RWPE1 (cell line): Measurements from ENCODE around the gene ZNF420.
"Not testable (repeated sequence)": the region's sequence is repeated elsewhere in the genome, so short reads cannot be mapped to it uniquely, and the experiment has no call there.

Experiments used
- CTCF ChIA-PET: fragments of 350-600 bp; sonication (Branson Sonifier 250); formaldehyde crosslinking; extraction: SDS; loops from one replicate; lab custom pipeline; 2021; lab: Yijun Ruan, JAX
- POLR2A ChIA-PET: fragments of 400-600 bp; formaldehyde crosslinking; extraction: SDS; loops from one replicate; lab custom pipeline; 2020; ENCODE audit warnings: antibody characterized with exemption; ENCODE audit not compliant: low non-redundant PET; lab: Yijun Ruan, JAX
- DNase-seq: peaks from one replicate; pipeline ENCODE4 v3.0.0; 2012; ENCODE audit warnings: low spot score
- H3K27ac ChIP-seq: fragments of 450-650 bp; 2 replicates; pipeline ENCODE4 v1.5.1; 2017
- TF ChIP-seq, protein P1 (sequence below): fragments of 450-650 bp; conservative IDR thresholded peaks from 2 replicates; pipeline ENCODE4 v1.5.1; 2017; ENCODE audit warnings: low read depth, mild to moderate bottlenecking

The ZNF420 gene

DNA sequence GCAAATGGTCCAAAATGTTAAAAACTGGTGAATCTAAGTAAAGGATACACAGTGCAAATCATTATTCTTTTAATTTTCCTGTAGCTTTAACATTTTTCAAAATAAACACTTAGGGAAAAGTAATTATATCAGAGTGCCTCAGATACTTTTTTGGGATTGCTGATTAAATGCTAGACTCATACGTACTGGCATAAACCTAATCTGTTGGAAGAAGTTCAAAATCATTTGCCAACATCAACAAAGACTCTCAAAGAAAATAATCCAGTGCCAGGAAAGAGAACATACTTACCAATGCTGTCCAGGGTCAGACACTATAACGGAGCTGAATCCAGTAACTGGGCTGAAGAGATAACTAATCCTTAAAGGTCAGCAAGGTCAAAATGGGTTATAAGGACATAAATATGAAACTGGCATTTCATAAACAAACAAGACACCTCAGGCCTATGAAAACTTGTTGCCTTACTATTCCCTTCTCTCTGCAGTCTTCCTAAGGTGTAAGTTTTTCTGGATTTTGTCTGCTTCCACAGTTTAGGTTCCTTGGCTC, 3.3 kb upstream of the ZNF420 start:
- TF ChIP-seq, protein P1, sequence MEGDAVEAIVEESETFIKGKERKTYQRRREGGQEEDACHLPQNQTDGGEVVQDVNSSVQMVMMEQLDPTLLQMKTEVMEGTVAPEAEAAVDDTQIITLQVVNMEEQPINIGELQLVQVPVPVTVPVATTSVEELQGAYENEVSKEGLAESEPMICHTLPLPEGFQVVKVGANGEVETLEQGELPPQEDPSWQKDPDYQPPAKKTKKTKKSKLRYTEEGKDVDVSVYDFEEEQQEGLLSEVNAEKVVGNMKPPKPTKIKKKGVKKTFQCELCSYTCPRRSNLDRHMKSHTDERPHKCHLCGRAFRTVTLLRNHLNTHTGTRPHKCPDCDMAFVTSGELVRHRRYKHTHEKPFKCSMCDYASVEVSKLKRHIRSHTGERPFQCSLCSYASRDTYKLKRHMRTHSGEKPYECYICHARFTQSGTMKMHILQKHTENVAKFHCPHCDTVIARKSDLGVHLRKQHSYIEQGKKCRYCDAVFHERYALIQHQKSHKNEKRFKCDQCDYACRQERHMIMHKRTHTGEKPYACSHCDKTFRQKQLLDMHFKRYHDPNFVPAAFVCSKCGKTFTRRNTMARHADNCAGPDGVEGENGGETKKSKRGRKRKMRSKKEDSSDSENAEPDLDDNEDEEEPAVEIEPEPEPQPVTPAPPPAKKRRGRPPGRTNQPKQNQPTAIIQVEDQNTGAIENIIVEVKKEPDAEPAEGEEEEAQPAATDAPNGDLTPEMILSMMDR, result no peak
- POLR2A ChIA-PET, result no interaction called here
- DNase-seq, result no peak
- CTCF ChIA-PET, result no interaction called here
- H3K27ac ChIP-seq, result no peak overlapping the region

DNA sequence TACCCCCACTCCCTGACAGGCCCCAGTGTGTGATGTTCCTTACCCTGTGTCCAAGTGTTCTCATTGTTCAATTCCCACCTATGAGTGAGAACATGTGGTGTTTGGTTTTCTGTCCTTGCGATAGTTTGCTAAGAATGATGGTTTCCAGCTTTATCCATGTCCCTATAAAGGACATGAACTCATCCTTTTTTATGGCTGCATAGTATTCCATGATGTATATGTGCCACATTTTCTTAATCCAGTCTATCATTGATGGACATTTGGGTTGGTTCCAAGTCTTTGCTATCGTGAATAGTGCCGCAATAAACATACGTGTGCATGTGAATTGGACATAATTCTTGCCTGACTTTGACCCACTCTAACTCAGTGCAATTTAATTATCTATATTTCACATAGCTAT, 1.7 kb upstream of the ZNF420 start:
- POLR2A ChIA-PET, H3K27ac ChIP-seq, DNase-seq: not testable (repeated sequence)
- CTCF ChIA-PET, result interaction anchor here (0.7 kb wide), 1 partner anchor 33 kb away, joined by 5 read pairs; no protein-coding TSS in a partner anchor

DNA sequence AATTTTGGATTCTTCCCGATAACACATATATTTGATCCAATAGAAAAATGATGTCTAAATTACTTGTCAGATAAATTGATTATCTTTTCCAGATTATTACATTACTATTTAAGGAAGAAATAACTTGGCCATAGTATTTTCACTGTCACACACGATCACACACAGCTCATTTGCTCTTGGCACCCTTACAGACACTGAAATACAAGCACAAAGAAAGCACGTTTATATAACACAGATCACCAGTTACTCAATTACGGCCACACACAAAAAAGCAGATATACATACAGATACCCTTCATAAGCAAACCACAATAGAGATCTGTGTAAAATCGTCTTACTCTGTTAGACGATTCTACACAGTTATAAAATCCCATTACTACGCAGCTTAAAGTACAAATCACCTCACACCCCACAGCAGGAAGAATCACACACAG, 716 bp upstream of the ZNF420 start:
- no peak for DNase-seq
- ChIA-PET CTCF (no interaction called here), POLR2A (no interaction called here)
- TF ChIP-seq, protein P1, result no peak
- peak overlapping the region; percentile 76 for H3K27ac ChIP-seq

DNA sequence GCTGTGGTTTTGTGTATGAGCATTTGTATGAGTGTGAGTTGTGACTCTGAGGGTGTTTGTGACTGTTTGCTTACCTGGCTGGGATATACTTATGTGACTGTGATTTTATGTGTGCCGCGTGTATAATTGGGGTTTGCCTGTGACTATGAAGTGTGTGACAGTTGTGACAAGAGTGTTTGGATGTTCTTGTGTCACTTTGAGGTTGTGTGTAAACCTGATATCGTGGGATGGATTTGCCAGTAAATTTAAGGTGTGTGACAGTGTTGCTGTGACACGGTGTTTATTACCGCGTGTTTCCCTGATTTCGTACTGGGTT, 442 bp downstream of the ZNF420 start:
- TF ChIP-seq, protein P1, result no peak
- H3K27ac ChIP-seq, result peak overlapping the region; percentile 76
- ChIA-PET CTCF (interaction anchor here (0.6 kb wide), 1 partner anchor 150 kb away, joined by 3 read pairs; no protein-coding TSS in a partner anchor), POLR2A (no interaction called here)
- no peak for DNase-seq

DNA sequence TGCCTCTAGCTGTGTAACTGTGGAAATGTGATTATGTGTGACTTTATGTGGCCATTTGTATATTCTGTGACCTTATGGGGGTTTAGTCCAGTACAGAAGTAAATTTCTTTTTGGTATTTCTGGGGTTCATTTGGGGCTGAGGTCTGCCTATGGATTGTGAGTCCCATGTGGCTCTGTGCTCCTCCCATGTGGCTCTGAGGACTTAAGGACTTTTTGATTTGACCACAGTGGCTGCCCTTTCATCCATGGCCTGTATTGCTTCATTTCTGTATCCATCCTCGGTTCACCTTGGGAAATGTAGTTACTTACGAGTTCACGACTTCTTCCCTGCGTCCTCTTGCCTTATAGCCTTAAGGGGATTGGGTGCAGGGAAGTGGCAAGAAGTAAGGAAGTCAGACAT, 1.0 kb downstream of the ZNF420 start:
- no peak overlapping the region for H3K27ac ChIP-seq
- TF ChIP-seq, protein P1, result no peak
- POLR2A ChIA-PET, result no interaction called here
- CTCF ChIA-PET, result no interaction called here
- DNase-seq, result no peak

DNA sequence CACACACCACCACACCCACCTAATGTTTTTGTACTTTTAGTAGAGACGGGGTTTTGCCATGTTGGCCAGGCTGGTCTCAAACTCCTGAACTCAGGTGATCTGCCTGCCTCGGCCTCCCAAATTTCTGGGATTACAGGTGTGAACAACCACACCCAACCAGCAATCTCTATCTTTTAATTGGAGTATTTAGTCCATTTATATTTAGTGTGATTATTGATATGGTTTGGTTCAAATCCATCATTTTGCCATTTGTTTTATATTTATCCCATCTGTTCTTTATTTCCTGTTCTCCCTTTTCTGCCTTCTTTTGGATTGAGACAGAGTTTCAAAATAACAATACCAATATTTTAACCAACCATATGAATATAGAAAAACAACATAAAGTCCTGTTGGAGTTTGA, 4.1 kb downstream of the ZNF420 start:
- no peak overlapping the region for H3K27ac ChIP-seq
- POLR2A ChIA-PET, result no interaction called here
- TF ChIP-seq, protein P1, result no peak
- CTCF ChIA-PET, result no interaction called here
- DNase-seq, result no peak

DNA sequence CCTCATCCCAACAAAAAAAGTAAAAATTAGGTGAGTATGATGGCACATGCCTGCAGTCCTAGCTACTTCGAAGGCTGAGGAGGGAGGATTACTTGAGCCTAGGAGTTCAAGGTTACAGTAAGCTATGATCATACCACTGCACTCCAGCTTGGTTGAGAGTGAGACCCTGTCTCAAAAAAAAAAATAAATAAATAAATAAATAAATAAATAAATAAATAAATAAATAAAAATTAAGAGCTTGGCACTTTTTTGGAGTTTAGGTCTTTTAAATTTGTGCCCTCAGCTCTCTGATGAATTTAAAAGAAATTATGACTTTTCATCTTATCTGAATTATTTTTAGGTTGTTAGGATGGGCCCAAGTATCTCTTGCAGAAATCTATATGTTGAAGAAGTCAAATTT, 8.9 kb downstream of the ZNF420 start:
- POLR2A ChIA-PET, result no interaction called here

More for the DNA sequence above, 8.9 kb downstream of the ZNF420 start:
- CTCF ChIA-PET, result no interaction called here
- TF ChIP-seq, protein P1, result no peak
- no peak for DNase-seq
- no peak overlapping the region for H3K27ac ChIP-seq
